ENCODE measurements around the gene WIPF2.

The WIPF2 gene

GRCh38 chr17:40317880-40318829, 99.1 kb downstream of the WIPF2 start (continued):
- TF ChIP-seq ZNF704 (tag by site-specific recombination; IDR thresholded peaks at IDR 0.05) (no peak), GLI2 (tag by site-specific recombination; IDR thresholded peaks at IDR 0.05; ENCODE audit: borderline replicate concordance, low read depth) (no peak), ZSCAN23 (tag by site-specific recombination; IDR thresholded peaks at IDR 0.05) (no peak), ZNF658 (tag by site-specific recombination; IDR thresholded peaks at IDR 0.05) (no peak), ZNF692 (tag by site-specific recombination; IDR thresholded peaks at IDR 0.05) (peak; percentile 82; the same call in 1 of the 2 replicates), ZNF843 (tag by site-specific recombination; IDR thresholded peaks at IDR 0.05) (no peak), ZNF398 (tag by site-specific recombination; IDR thresholded peaks at IDR 0.05) (peak; percentile 56), ZNF324 (tag by site-specific recombination; IDR thresholded peaks at IDR 0.05) (peak; percentile 47; the same call in 1 of the 2 replicates), SP3 (tag by site-specific recombination; IDR thresholded peaks at IDR 0.05) (peak; percentile 88), ZNF529 (tag by site-specific recombination; IDR thresholded peaks at IDR 0.05; ENCODE audit: insufficient replicate concordance) (no peak), ZNF677 (tag by site-specific recombination; IDR thresholded peaks at IDR 0.05) (no peak), ZNF266 (tag by site-specific recombination; IDR thresholded peaks at IDR 0.05; ENCODE audit: low read depth) (no peak), ZNF274 (IDR thresholded peaks at IDR 0.05; ENCODE audit: low read length) (no peak), ZNF274 (tag by site-specific recombination; IDR thresholded peaks at IDR 0.05; ENCODE audit: borderline replicate concordance) (no peak), ZBTB49 (tag by site-specific recombination; IDR thresholded peaks at IDR 0.05; ENCODE audit: low read depth) (no peak), ZNF585B (tag by site-specific recombination; IDR thresholded peaks at IDR 0.05) (no peak), PRDM10 (tag by site-specific recombination; IDR thresholded peaks at IDR 0.05) (no peak), ZNF280D (tag by site-specific recombination; IDR thresholded peaks at IDR 0.05) (no peak), ZNF280C (tag by site-specific recombination; IDR thresholded peaks at IDR 0.05) (no peak), ZNF621 (tag by site-specific recombination; IDR thresholded peaks at IDR 0.05) (no peak), KLF8 (tag by site-specific recombination; IDR thresholded peaks at IDR 0.05) (peak; percentile 62; the same call in 1 of the 2 replicates), ZNF530 (tag by site-specific recombination; IDR thresholded peaks at IDR 0.05; ENCODE audit: low read depth) (no peak)
